ENCODE measurements around the gene B3GNT7.

The B3GNT7 gene

DNA sequence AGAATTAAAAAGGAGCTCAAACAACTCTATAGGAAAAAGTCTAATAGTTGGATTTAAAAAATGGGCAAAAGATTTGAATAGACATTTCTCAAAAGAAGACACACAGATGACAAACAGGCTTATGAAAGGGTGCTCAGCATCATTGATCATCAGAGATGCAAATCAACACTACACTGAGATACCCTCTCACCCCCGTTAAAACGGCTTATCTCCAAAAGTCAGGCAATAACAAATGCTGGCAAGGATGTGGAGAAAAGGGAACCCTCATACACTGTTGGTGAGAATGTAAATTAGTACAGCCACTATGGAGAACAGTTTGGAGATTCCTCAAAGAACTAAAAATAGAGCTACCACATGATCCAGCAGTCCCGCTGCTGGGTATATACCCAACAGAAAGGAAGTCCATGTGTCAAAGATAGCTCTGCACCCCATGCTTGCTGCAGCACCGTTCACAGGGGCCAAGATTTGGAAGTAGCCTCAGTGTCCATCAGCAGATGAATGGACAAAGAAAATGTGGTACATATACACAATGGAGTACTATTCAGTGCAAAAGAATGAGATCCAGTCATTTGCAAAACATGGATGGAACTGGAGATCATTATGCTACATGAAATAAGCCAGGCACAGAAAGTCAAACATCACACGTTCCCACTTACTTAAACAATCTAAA is 46.7 kb upstream of the B3GNT7 start:
- TF ChIP-seq SIN3A (IDR thresholded peaks at IDR 0.05; ENCODE audit: borderline replicate concordance, insufficient read depth, low read length) (no peak), POLR2AphosphoS5 (IDR thresholded peaks at IDR 0.05; ENCODE audit: low read depth, low read length) (no peak), TAF1 (IDR thresholded peaks at IDR 0.05; ENCODE audit: borderline replicate concordance, insufficient read depth, low read length) (no peak), FOXP2 (optimal IDR thresholded peaks at IDR 0.05; ENCODE audit: borderline replicate concordance, extremely low read depth, extremely low read length, insufficient read depth) (no peak)
- TF ChIP-seq, protein P1, sequence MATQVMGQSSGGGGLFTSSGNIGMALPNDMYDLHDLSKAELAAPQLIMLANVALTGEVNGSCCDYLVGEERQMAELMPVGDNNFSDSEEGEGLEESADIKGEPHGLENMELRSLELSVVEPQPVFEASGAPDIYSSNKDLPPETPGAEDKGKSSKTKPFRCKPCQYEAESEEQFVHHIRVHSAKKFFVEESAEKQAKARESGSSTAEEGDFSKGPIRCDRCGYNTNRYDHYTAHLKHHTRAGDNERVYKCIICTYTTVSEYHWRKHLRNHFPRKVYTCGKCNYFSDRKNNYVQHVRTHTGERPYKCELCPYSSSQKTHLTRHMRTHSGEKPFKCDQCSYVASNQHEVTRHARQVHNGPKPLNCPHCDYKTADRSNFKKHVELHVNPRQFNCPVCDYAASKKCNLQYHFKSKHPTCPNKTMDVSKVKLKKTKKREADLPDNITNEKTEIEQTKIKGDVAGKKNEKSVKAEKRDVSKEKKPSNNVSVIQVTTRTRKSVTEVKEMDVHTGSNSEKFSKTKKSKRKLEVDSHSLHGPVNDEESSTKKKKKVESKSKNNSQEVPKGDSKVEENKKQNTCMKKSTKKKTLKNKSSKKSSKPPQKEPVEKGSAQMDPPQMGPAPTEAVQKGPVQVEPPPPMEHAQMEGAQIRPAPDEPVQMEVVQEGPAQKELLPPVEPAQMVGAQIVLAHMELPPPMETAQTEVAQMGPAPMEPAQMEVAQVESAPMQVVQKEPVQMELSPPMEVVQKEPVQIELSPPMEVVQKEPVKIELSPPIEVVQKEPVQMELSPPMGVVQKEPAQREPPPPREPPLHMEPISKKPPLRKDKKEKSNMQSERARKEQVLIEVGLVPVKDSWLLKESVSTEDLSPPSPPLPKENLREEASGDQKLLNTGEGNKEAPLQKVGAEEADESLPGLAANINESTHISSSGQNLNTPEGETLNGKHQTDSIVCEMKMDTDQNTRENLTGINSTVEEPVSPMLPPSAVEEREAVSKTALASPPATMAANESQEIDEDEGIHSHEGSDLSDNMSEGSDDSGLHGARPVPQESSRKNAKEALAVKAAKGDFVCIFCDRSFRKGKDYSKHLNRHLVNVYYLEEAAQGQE (IDR thresholded peaks at IDR 0.05; ENCODE audit: insufficient read depth in 1 of 2, low read depth in 2 of 2, low read length in 2 of 2): no peak

DNA sequence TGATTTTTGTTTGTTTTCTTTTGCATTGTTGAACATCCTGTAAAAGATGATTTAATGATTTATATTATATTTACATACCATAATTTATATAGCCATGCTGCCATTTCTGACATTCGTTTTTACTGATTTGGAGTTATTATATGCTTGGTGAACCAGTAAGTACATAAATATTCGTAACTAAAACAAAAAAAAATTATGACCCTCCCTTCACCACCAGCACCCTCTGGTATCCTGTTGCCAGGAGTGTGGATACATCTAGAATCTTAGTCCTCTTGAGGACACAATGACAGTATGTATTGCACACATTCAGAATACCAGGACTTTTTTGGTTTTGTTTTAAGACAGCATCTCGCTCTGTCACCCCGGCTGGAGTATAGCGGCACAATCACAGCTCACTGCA is 43.9 kb upstream of the B3GNT7 start:
- TF ChIP-seq TAF1 (IDR thresholded peaks at IDR 0.05; ENCODE audit: borderline replicate concordance, insufficient read depth, low read length): no peak
- TF ChIP-seq FOXP2 (optimal IDR thresholded peaks at IDR 0.05; ENCODE audit: borderline replicate concordance, extremely low read depth, extremely low read length, insufficient read depth): no peak
- TF ChIP-seq SIN3A (IDR thresholded peaks at IDR 0.05; ENCODE audit: borderline replicate concordance, insufficient read depth, low read length): no peak
- no peak for TF ChIP-seq POLR2AphosphoS5 (IDR thresholded peaks at IDR 0.05; ENCODE audit: low read depth, low read length)
- TF ChIP-seq, protein P1 (IDR thresholded peaks at IDR 0.05; ENCODE audit: insufficient read depth in 1 of 2, low read depth in 2 of 2, low read length in 2 of 2): no peak

DNA sequence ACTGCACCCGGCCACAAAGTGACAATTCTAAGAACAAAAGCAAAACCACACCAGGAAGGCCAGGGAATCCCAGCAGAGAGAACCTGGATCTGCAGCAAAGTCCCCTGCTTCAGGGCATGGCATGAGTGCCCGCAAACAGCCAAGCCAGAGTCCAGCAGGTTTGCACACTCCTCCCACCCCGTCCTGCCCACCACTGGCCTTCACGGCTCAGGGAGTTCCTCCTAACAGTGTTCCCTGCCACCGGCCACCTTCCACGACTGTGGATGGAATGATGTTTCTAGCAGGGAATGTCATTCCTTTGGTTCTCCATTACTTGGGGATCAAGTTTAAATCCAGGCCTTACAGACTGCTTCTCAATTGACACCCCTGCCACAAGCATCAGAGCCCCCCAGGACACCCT is 42.0 kb upstream of the B3GNT7 start:
- TF ChIP-seq, protein P1 (IDR thresholded peaks at IDR 0.05; ENCODE audit: insufficient read depth in 1 of 2, low read depth in 2 of 2, low read length in 2 of 2): no peak
- TF ChIP-seq SIN3A (IDR thresholded peaks at IDR 0.05; ENCODE audit: borderline replicate concordance, insufficient read depth, low read length) (no peak), TAF1 (IDR thresholded peaks at IDR 0.05; ENCODE audit: borderline replicate concordance, insufficient read depth, low read length) (no peak), FOXP2 (optimal IDR thresholded peaks at IDR 0.05; ENCODE audit: borderline replicate concordance, extremely low read depth, extremely low read length, insufficient read depth) (no peak), POLR2AphosphoS5 (IDR thresholded peaks at IDR 0.05; ENCODE audit: low read depth, low read length) (no peak)

DNA sequence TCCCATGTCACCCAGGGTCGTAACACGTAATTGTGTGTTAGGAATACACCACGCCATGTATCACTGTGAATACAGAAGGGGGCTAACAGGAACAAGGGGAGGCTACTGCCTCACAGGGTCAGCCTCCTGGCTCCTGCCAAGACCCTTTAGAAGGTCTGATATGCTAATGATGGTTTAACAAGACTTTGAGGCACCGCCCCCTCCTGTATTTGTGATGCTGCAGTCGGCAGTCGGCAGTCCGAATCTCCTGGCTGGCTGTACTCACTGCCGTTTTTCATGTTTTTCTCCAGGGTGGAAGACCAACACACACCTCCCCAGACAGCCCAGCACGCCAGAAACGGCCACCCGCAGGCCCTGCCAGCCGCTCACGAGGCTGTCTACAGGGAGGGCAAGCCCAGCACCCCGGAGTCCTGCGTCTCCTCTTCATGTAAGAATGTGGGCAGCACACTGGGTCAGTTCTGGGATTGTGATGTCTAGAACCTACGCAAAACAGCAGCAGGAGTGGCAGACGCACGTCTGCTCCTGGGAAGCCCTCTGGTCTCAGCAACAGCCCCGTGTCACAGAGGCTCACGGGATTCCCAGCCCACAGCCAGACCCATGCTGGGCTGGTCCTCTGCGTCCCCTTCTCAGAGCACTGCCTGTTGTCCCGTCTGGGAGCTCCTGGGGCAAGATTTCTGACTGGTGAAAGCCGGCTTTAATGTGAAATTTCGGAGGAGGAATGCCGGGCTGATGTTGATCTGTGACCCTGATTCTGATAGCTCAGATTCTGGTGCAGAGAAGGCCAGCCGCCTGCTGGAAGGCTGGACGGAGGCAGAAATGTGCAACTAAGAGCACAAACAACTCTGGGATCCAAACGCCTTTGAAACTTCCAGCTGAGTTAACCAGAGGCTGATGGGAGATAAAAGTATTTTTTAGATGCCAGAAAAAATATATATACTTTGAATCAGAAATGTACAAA is 39.7 kb upstream of the B3GNT7 start:
- TF ChIP-seq SIN3A (IDR thresholded peaks at IDR 0.05; ENCODE audit: borderline replicate concordance, insufficient read depth, low read length) (no peak), FOXP2 (optimal IDR thresholded peaks at IDR 0.05; ENCODE audit: borderline replicate concordance, extremely low read depth, extremely low read length, insufficient read depth) (no peak), TAF1 (IDR thresholded peaks at IDR 0.05; ENCODE audit: borderline replicate concordance, insufficient read depth, low read length) (no peak), POLR2AphosphoS5 (IDR thresholded peaks at IDR 0.05; ENCODE audit: low read depth, low read length) (no peak)
- TF ChIP-seq, protein P1 (IDR thresholded peaks at IDR 0.05; ENCODE audit: insufficient read depth in 1 of 2, low read depth in 2 of 2, low read length in 2 of 2): no peak
